HG02642 (cell line): ENCODE measurements around the gene GTF2I.
"Not testable (repeated sequence)": the region's sequence is repeated elsewhere in the genome, so short reads cannot be mapped to it uniquely, and the experiment has no call there.

Experiments
- ATAC-seq: cut with Tn5 transposase; IDR thresholded peaks from one replicate; pipeline ENCODE4 v1.9.1; 2021; ENCODE audit warnings: mild to moderate bottlenecking; ENCODE audit not compliant: unreplicated experiment, poor library complexity

Gene GTF2I

GRCh38 chr7:74655768-74656440, 1.6 kb upstream of the GTF2I start:
- no peak for ATAC-seq

- ATAC-seq: no peak
Measured at GRCh38 chr7:74656441-74656836, 1.1 kb upstream of the GTF2I start.

GRCh38 chr7:74656837-74657691, 454 bp upstream of the GTF2I start:
- peak; percentile 69 for ATAC-seq

GRCh38 chr7:74658178-74659004, 873 bp downstream of the GTF2I start:
- peak; percentile 62 for ATAC-seq

GRCh38 chr7:74660202-74660601, 2.7 kb downstream of the GTF2I start:
- ATAC-seq: not testable (repeated sequence)

- ATAC-seq: not testable (repeated sequence)
Measured at GRCh38 chr7:74661836-74662794, 4.6 kb downstream of the GTF2I start.

- ATAC-seq: no peak
Measured at GRCh38 chr7:74665296-74665938, 7.9 kb downstream of the GTF2I start.

GRCh38 chr7:74667013-74667412, 9.5 kb downstream of the GTF2I start:
- ATAC-seq: not testable (repeated sequence)

- not testable (repeated sequence) for ATAC-seq
Measured at GRCh38 chr7:74667520-74667919, 10.0 kb downstream of the GTF2I start.

GRCh38 chr7:74671602-74672001, 14.1 kb downstream of the GTF2I start:
- no peak for ATAC-seq

- ATAC-seq: no peak
Measured at GRCh38 chr7:74672343-74672915, 14.9 kb downstream of the GTF2I start.

GRCh38 chr7:74674166-74674565, 16.6 kb downstream of the GTF2I start:
- no peak for ATAC-seq

GRCh38 chr7:74682829-74683228, 25.3 kb downstream of the GTF2I start:
- no peak for ATAC-seq

GRCh38 chr7:74683799-74684198, 26.3 kb downstream of the GTF2I start:
- ATAC-seq: no peak

- ATAC-seq: no peak
Measured at GRCh38 chr7:74684473-74684872, 27.0 kb downstream of the GTF2I start.

- ATAC-seq: no peak
Measured at GRCh38 chr7:74684921-74685320, 27.4 kb downstream of the GTF2I start.

GRCh38 chr7:74690474-74690873, 33.0 kb downstream of the GTF2I start:
- no peak for ATAC-seq

- not testable (repeated sequence) for ATAC-seq
Measured at GRCh38 chr7:74704419-74704818, 46.9 kb downstream of the GTF2I start.

- no peak for ATAC-seq
Measured at GRCh38 chr7:74707238-74707637, 49.7 kb downstream of the GTF2I start.
